Nephron progenitor cell (in vitro differentiated cells): Measurements from ENCODE around the gene JARID2.
"Not testable (repeated sequence)": the region's sequence is repeated elsewhere in the genome, so short reads cannot be mapped to it uniquely, and the experiment has no call there.

ENCODE experiments used
- DNase-seq: peaks from one replicate; pipeline ENCODE4 v3.0.0; 2021
- H3K27ac Mint-ChIP-seq: 2 replicates; pipeline ENCODE4 v1.8.0; 2021; ENCODE audit warnings: mild to moderate bottlenecking, moderate library complexity, mixed read lengths
- H3K27me3 Mint-ChIP-seq: 2 replicates; pipeline ENCODE4 v1.8.0; 2021; ENCODE audit warnings: mild to moderate bottlenecking, low read depth, mixed read lengths; ENCODE audit not compliant: poor library complexity
- H3K36me3 Mint-ChIP-seq: 2 replicates; pipeline ENCODE4 v1.8.0; 2021; ENCODE audit warnings: low read depth, mixed read lengths
- H3K4me1 Mint-ChIP-seq: 2 replicates; pipeline ENCODE4 v1.8.0; 2021; ENCODE audit warnings: mixed read lengths
- H3K4me3 Mint-ChIP-seq: 2 replicates; pipeline ENCODE4 v1.8.0; 2021; ENCODE audit warnings: mild to moderate bottlenecking, moderate library complexity, mixed read lengths
- H3K9me3 Mint-ChIP-seq: 2 replicates; pipeline ENCODE4 v1.8.0; 2021; ENCODE audit warnings: mild to moderate bottlenecking, moderate library complexity, mixed read lengths
- CTCF ChIP-seq: fragments of 200-600 bp; sonication (generic); IDR thresholded peaks from 2 replicates; pipeline ENCODE4 v1.5.0; 2021; ENCODE audit warnings: antibody characterized with exemption

JARID2 gene

GRCh38 chr6:15285682-15286294, 39.9 kb downstream of the JARID2 start:
- TF ChIP-seq CTCF, result no peak
- DNase-seq, result no peak
- Mint-ChIP-seq H3K27ac (no peak overlapping the region), H3K36me3 (peaks cover 56% of the 10 kb centered on the region), H3K9me3 (peaks cover 14% of the 10 kb centered on the region), H3K4me1 (peaks cover 16% of the 10 kb centered on the region), H3K27me3 (no peaks in the 10 kb centered on the region), H3K4me3 (no peak overlapping the region)

GRCh38 chr6:15287670-15288375, 42.0 kb downstream of the JARID2 start:
- peak overlapping the region; percentile 71 for H3K27ac Mint-ChIP-seq
- peaks cover 14% of the 10 kb centered on the region for H3K9me3 Mint-ChIP-seq
- TF ChIP-seq CTCF, result no peak
- peaks cover 60% of the 10 kb centered on the region for H3K36me3 Mint-ChIP-seq
- H3K27me3 Mint-ChIP-seq, result no peaks in the 10 kb centered on the region
- no peak overlapping the region for H3K4me3 Mint-ChIP-seq
- H3K4me1 Mint-ChIP-seq, result peaks cover 19% of the 10 kb centered on the region
- no peak for DNase-seq

- DNase-seq, result no peak
- Mint-ChIP-seq H3K4me1 (peaks cover 29% of the 10 kb centered on the region), H3K27ac (peak overlapping the region; percentile 69), H3K27me3 (no peaks in the 10 kb centered on the region), H3K4me3 (no peak overlapping the region), H3K9me3 (peaks cover 14% of the 10 kb centered on the region), H3K36me3 (peaks cover 64% of the 10 kb centered on the region)
- TF ChIP-seq CTCF, result no peak
These were observed 43.0 kb downstream of the JARID2 start for GRCh38 chr6:15288856-15289255.

- not testable (repeated sequence) for H3K4me3 Mint-ChIP-seq, DNase-seq, H3K27ac Mint-ChIP-seq, H3K27me3 Mint-ChIP-seq
- H3K36me3 Mint-ChIP-seq, result peaks cover 62% of the 10 kb centered on the region
- H3K4me1 Mint-ChIP-seq, result peaks cover 35% of the 10 kb centered on the region
- H3K9me3 Mint-ChIP-seq, result peaks cover 14% of the 10 kb centered on the region
These were observed 43.6 kb downstream of the JARID2 start for GRCh38 chr6:15289456-15289855.

- peaks cover 66% of the 10 kb centered on the region for H3K36me3 Mint-ChIP-seq
- no peak overlapping the region for H3K4me3 Mint-ChIP-seq
- H3K4me1 Mint-ChIP-seq, result peaks cover 39% of the 10 kb centered on the region
- no peak overlapping the region for H3K27ac Mint-ChIP-seq
- TF ChIP-seq CTCF, result no peak
- H3K9me3 Mint-ChIP-seq, result peaks cover 14% of the 10 kb centered on the region
- DNase-seq, result no peak
- H3K27me3 Mint-ChIP-seq, result no peaks in the 10 kb centered on the region
These were observed 44.3 kb downstream of the JARID2 start for GRCh38 chr6:15290067-15290680.

GRCh38 chr6:15290962-15291704, 45.3 kb downstream of the JARID2 start:
- no peaks in the 10 kb centered on the region for H3K27me3 Mint-ChIP-seq
- peaks cover 40% of the 10 kb centered on the region for H3K4me1 Mint-ChIP-seq
- no peak for TF ChIP-seq CTCF
- H3K9me3 Mint-ChIP-seq, result peaks cover 14% of the 10 kb centered on the region
- H3K27ac Mint-ChIP-seq, result peak overlapping the region; percentile 92
- DNase-seq, result no peak
- H3K4me3 Mint-ChIP-seq, result no peak overlapping the region
- peaks cover 61% of the 10 kb centered on the region for H3K36me3 Mint-ChIP-seq
